ENCODE measurements around the gene COX7A1. TPM values are rescaled to one million over a fixed set of nuclear protein-coding genes. Genes with fewer than 3 reads are reported as not detected.
"Not testable (repeated sequence)": the region's sequence is repeated elsewhere in the genome, so short reads cannot be mapped to it uniquely, and the experiment has no call there.

Gene COX7A1
- total RNA-seq, result not detected

DNA sequence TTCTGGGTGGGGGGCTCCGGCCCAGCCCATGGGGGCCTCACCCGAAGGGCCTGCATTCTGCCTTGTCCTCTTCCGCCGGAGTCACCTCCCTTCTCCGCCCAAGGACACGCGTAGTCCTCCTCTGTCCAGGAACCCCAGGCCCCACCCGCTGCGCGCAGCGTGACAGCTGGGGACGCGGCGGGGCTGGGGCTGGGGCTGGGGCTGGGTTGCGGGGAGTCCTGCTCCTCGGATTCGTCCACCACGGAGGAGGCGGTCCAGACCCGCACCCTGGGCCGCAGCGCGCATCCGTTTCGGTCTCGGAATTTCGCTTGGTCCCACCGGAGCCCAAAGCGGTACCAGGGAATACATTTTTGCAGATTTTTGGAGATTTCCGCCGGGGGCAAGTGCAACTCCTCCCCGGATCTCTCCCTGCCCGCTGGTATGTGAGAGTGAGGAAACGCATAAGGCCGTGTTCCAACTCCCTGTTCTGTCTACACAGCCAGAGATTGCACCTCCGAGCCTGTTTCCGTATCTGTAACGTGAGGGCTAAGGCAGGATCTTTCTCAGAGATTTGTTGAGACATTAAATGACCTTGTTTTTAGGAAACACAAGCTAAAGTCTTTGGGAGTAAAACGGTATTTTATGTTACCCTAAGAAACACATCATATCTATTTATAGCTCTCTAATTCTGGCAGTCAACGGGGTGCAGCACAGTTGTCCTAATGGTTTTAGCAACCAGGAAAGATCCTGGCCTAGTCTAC lies at the start of gene COX7A1:
COX7A1 (minus strand) TSS at position 96 of the 740 bp plus-strand sequence; CDS start at position 56, 40 bp downstream.
- Mint-ChIP-seq H3K36me3 (ENCODE audit: low read depth) (peaks cover 38% of the 10 kb centered on the region), H3K9me3 (no peaks in the 10 kb centered on the region), H3K4me3 (no peak within 1 kb of the TSS), H3K27me3 (no peaks in the 10 kb centered on the region), H3K4me1 (peaks cover 10% of the 10 kb centered on the region), H3K27ac (no peak within 1 kb of the TSS)
- ATAC-seq (replicated peaks), result no peak

DNA sequence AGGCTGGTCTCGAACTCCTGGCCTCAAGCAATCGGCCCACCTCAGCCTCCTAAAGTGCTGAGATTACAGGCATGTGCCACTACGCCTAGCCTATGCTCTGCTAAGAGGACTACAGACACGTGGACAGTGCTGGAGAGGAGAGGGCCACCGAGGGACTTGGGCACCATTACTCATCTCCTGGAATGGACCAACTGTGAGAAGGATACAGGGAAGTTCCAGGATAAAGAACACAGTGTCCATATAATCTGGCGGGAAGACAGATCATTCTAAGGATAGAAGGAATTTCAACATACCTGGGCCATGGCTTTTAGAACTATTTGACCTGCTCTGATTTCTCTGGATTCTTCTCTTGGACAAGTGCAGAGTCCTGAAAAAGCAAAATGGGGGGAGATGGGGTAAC lies 49.4 kb upstream of the COX7A1 start:
- H3K36me3 Mint-ChIP-seq (ENCODE audit: low read depth), result peaks cover 20% of the 10 kb centered on the region
- H3K4me1 Mint-ChIP-seq, result peaks cover 6% of the 10 kb centered on the region
- H3K27me3 Mint-ChIP-seq, result no peaks in the 10 kb centered on the region
- no peaks in the 10 kb centered on the region for H3K9me3 Mint-ChIP-seq
- H3K27ac Mint-ChIP-seq, result no peak overlapping the region
- no peak for ATAC-seq (replicated peaks)
- H3K4me3 Mint-ChIP-seq, result no peak overlapping the region

DNA sequence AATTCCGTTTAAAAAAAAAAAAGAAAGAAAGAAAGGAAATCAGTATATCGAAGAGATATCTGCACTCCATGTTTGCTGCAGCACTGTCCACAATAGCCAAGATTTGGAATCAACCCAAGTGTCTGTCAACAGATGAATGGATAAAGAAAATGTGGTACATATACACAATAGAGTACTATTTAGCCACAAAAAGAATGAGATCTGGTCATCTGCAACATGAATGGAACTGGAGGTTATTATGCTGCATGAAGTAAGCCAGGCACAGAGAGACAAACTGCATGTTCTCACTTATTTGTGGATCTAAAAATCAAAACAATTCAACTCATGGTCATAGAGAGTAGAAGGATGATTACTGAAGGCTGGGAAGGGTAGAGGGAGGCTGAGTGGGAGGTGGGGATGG lies 45.9 kb upstream of the COX7A1 start:
- no peaks in the 10 kb centered on the region for H3K27me3 Mint-ChIP-seq
- peaks cover 31% of the 10 kb centered on the region for H3K36me3 Mint-ChIP-seq (ENCODE audit: low read depth)
- no peak for ATAC-seq (replicated peaks)
- H3K4me3 Mint-ChIP-seq, result no peak overlapping the region
- H3K27ac Mint-ChIP-seq, result no peak overlapping the region
- H3K9me3 Mint-ChIP-seq, result no peaks in the 10 kb centered on the region
- peaks cover 4% of the 10 kb centered on the region for H3K4me1 Mint-ChIP-seq

DNA sequence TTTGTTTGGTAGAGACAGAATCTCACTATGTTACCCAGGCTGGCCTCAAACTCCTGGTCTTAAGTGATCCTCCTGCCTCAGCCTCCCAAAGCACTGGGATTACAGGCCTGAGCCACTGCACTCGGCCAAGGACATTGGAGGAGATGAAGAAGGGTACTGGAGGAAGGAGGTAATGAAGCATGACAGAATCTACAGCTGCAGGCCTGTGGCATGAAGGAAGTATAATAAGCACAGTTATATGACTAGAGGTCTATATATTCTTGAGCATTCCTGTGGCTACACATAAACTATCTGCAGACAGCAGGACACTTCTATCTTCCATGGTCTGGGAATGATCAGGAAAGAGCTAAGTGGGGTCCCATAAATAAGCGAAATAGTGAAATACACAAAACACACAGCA lies 44.0 kb upstream of the COX7A1 start:
- peaks cover 38% of the 10 kb centered on the region for H3K36me3 Mint-ChIP-seq (ENCODE audit: low read depth)
- no peak overlapping the region for H3K27ac Mint-ChIP-seq
- no peaks in the 10 kb centered on the region for H3K9me3 Mint-ChIP-seq
- ATAC-seq (replicated peaks), result no peak
- H3K4me1 Mint-ChIP-seq, result peaks cover 4% of the 10 kb centered on the region
- no peak overlapping the region for H3K4me3 Mint-ChIP-seq
- H3K27me3 Mint-ChIP-seq, result no peaks in the 10 kb centered on the region

DNA sequence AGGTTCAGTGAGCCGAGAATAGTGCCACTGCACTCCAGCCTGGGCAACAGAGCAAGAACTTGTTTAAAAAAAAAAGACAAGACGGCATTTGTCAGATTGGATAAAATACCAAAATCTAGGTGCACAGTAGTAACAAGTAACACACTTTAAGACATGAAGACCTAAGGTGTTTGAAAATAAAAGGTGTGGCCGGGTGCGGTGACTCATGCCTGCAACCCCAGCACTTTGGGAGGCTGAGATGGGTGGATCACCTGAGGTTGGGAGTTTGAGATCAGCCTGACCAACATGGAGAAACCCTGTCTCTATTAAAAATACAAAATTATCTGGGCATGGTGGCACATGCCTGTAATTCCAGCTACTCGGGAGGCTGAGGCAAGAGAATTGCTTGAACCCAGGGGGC lies 34.5 kb upstream of the COX7A1 start:
- H3K4me3 Mint-ChIP-seq; H3K27me3 Mint-ChIP-seq; H3K4me1 Mint-ChIP-seq; ATAC-seq (replicated peaks); H3K27ac Mint-ChIP-seq; H3K9me3 Mint-ChIP-seq: not testable (repeated sequence)
- H3K36me3 Mint-ChIP-seq (ENCODE audit: low read depth), result peaks cover 13% of the 10 kb centered on the region

DNA sequence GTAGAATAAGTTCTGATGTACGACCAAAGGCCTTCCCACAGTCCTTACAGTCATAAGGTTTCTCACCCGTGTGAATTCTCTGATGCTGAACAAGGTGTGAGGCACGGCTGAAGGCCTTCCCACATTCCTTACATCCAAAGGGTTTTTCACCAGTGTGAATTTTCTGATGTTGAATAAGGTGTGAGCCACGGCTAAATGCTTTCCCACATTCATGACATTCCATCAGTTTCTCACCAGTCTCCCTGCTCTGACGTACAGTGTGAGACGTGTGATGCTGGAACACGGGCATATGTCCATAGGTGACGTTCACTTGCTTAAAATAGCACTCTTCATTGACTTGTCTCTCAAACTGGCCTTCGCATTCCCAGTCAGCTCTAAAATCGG lies 31.0 kb upstream of the COX7A1 start:
- no peak for ATAC-seq (replicated peaks)

DNA sequence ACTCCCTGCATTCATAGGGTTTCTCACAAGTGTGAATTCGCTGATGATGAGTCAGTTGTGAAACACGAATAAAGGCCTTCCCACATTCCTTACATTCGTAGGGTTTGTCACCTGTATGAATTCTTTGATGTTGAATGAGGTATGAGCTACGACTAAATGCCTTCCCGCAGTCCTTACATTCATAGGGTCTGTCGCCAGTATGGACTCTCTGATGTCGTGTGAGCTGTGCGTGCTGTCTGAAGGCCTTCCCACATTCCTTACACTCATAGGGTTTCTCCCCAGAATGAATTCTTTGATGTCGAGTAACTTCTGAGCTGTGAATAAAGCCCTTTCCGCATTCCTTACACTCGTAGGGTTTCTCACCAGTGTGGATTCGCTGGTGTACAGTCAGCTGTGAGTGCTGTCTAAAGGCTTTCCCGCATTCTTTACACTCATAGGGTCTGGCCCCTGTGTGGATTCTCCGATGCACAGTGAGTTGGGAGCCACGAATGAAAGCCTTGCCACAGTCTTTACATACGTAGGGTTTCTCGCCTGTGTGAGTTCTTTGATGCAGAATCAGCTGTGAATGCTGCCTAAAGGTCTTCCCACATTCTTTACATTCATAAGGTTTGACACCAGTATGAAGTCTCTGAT lies 30.5 kb upstream of the COX7A1 start:
- Mint-ChIP-seq H3K27ac (no peak overlapping the region), H3K36me3 (ENCODE audit: low read depth) (peaks cover 13% of the 10 kb centered on the region), H3K4me1 (no peaks in the 10 kb centered on the region), H3K4me3 (no peak overlapping the region), H3K9me3 (no peaks in the 10 kb centered on the region), H3K27me3 (no peaks in the 10 kb centered on the region)
- no peak for ATAC-seq (replicated peaks)

More for the DNA sequence above, 31.0 kb upstream of the COX7A1 start:
- H3K4me1 Mint-ChIP-seq, result no peaks in the 10 kb centered on the region
- H3K27ac Mint-ChIP-seq, result no peak overlapping the region
- no peaks in the 10 kb centered on the region for H3K27me3 Mint-ChIP-seq
- H3K36me3 Mint-ChIP-seq (ENCODE audit: low read depth), result peaks cover 13% of the 10 kb centered on the region
- no peak overlapping the region for H3K4me3 Mint-ChIP-seq
- no peaks in the 10 kb centered on the region for H3K9me3 Mint-ChIP-seq

DNA sequence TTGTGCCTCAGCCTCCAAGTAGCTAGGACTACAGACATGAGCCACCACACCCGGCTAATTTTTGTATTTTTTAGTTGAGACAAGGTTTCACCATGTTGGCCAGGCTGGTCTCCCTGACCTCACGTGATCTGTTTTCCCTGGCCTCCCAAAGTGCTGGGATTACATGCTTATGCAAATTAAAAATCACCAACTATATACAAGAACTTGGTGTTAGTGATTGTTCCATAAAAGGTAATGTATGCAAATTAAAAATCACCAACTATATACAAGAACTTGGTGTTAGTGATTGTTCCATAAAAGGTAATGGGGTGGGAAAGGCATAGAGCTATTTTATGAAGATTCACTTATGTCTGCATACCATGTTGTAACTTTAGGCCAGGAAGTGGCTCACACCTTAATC lies 26.8 kb upstream of the COX7A1 start:
- H3K4me3 Mint-ChIP-seq; H3K27me3 Mint-ChIP-seq; H3K4me1 Mint-ChIP-seq; H3K27ac Mint-ChIP-seq; ATAC-seq (replicated peaks); H3K9me3 Mint-ChIP-seq: not testable (repeated sequence)
- H3K36me3 Mint-ChIP-seq (ENCODE audit: low read depth), result peaks cover 13% of the 10 kb centered on the region

DNA sequence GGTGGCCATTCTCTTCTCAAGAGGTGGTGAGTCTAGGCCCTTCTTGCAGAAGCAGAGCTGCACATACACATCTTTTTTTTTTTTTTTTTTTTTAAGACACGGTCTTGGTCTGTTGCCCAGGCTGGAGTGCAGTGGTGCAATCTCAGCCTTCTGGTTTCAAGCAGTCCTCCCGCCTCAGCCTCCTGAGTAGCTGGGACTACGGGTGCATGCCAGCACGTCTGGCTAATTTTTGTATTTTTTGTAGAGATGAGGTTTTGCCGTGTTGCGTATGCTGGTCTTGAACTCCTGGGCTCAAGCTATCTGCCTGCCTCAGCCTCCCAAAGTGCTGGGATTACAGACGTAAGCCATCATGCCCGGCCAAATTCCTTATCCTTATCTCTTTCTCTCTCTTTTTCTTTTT lies 21.6 kb upstream of the COX7A1 start:
- H3K9me3 Mint-ChIP-seq; H3K36me3 Mint-ChIP-seq (ENCODE audit: low read depth); ATAC-seq (replicated peaks); H3K27me3 Mint-ChIP-seq; H3K27ac Mint-ChIP-seq; H3K4me3 Mint-ChIP-seq; H3K4me1 Mint-ChIP-seq: not testable (repeated sequence)

DNA sequence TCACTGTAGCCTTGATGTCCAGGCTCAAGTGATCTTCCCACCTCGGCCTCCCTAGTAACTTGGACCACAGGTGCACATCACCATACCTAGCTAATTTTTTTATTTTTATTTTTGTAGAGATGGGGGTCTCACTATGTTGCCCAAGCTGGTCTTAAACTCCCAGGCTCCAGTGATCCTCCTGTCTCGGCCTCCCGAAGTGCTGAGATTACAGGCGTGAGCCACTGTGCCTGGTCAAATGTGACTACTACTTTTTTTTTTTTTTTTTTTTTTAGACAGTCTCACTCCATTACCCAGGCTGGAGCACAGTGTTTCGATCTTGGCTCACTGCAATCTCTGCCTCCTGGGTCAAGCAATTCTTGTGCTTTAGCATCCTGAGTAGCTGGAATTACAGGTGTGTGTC lies 20.6 kb upstream of the COX7A1 start:
- Mint-ChIP-seq H3K9me3 (no peaks in the 10 kb centered on the region), H3K36me3 (ENCODE audit: low read depth) (no peaks in the 10 kb centered on the region), H3K4me3 (no peak overlapping the region), H3K4me1 (no peaks in the 10 kb centered on the region), H3K27ac (no peak overlapping the region), H3K27me3 (no peaks in the 10 kb centered on the region)
- ATAC-seq (replicated peaks), result no peak

DNA sequence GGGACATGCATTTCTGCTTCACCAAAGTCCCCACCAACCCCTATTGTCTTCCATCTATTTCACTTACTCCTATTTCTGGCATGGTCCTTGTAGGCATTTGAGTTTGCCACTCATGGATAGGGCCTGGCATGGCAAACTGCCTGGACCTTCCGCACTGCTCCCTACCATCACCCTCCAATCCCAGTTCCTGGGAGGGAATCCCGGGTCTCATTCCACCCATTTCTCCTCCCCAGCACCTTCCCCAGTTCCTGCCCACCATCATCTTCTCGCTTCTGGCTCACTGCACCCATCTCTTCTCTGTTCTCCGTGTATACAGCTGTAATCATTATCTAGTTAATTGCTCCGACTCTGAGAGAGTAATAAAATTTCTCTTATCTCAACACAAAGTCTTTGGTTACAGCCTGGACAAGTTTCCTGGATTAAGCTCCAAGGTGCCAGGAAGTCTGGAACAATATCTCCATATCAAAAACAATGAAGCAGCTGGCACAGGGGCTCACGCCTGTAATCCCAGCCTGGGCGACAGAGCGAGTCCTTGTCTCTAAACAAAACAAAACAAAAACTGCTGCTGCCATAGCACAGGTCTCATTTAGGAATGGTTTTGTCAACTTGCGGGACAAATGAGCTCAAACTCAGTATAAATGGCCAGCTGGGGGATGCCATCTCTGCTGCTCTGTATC lies 17.0 kb upstream of the COX7A1 start:
- Mint-ChIP-seq H3K36me3 (ENCODE audit: low read depth) (no peaks in the 10 kb centered on the region), H3K4me1 (no peaks in the 10 kb centered on the region), H3K27me3 (no peaks in the 10 kb centered on the region), H3K4me3 (no peak overlapping the region), H3K9me3 (no peaks in the 10 kb centered on the region), H3K27ac (no peak overlapping the region)
- no peak for ATAC-seq (replicated peaks)

DNA sequence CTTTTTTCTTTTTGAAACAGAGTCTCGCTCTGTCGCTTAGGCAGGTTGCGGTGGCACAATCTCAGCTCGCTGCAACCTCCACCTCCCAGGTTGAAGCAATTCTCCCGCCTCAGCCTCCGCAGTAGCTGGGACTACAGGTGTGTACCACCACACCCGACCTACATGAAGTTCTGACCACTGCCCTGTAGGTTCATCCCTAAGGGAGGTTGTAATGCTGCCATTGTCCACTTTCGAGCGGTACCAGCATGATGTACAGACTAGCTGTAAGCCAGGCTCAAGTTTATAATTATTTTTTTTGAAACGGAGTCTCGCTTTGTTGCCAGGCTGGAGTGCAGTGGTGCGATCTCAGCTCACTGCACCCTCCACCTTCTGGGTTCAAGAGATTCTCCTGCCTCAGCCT lies 11.6 kb upstream of the COX7A1 start:
- H3K9me3 Mint-ChIP-seq, result no peaks in the 10 kb centered on the region
- no peak overlapping the region for H3K27ac Mint-ChIP-seq
- H3K4me1 Mint-ChIP-seq, result no peaks in the 10 kb centered on the region
- H3K36me3 Mint-ChIP-seq (ENCODE audit: low read depth), result no peaks in the 10 kb centered on the region
- no peaks in the 10 kb centered on the region for H3K27me3 Mint-ChIP-seq
- no peak overlapping the region for H3K4me3 Mint-ChIP-seq
- ATAC-seq (replicated peaks), result no peak

DNA sequence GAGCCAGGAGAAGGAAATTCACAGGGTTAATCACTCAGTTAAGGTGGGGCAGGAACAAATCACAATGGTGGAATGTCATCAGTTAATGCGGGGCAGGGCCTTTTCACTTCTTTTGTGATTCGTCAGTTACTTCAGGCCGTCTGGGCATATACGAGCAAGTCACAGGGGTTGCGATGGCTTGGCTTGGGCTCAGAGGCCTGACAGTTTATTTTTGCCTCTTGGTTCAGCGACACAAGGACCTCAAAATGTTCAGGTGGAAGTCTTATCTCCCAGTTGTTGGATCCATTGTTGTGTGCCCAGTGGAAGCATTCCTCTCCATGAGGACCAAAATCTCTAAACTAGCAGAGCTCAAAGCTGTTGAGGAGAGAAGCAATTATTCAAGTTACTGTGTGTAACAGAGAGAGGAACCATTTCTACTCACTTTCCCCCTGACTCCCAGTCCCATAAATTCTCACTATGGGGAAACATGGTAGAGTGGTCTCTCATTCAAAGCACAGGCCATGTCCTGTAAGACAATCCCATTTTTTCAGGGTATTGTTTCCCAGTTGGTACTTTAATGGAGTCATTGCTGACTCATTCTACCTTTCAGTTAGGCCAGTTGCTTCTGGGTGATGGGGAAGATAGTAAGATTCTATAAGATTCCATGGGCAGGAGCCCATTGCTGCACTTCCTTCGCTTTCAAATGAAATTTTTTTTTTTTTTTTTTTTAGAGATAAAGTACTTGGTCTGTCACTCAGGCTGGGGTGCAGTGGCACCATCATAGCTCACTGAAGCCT lies 8.8 kb upstream of the COX7A1 start:
- no peaks in the 10 kb centered on the region for H3K9me3 Mint-ChIP-seq
- H3K27ac Mint-ChIP-seq, result no peak overlapping the region
- H3K4me3 Mint-ChIP-seq, result no peak overlapping the region
- ATAC-seq (replicated peaks), result no peak
- peaks cover 2% of the 10 kb centered on the region for H3K4me1 Mint-ChIP-seq
- H3K27me3 Mint-ChIP-seq, result no peaks in the 10 kb centered on the region
- no peaks in the 10 kb centered on the region for H3K36me3 Mint-ChIP-seq (ENCODE audit: low read depth)

DNA sequence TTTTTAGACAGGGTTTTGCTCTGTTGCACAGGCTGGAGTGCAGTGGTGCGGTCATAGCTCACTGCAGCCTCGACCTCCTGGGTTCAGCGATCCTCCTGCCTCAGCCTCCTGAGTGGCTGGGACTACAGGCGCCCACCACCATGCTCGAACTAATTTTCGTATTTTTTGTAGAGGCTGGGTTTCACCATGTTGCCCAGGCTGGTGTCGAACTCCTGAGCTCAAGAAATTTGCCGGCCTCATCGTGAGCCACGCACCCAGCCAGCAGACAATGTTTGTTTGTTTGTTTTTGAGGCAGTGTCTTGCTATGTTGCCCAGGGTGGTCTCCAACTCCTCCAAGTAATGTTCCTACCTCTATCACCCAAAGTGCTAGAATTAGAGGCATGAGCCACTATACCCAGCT lies 879 bp upstream of the COX7A1 start:
- Mint-ChIP-seq H3K27ac (no peak overlapping the region), H3K4me1 (peaks cover 10% of the 10 kb centered on the region), H3K27me3 (no peaks in the 10 kb centered on the region), H3K9me3 (no peaks in the 10 kb centered on the region), H3K36me3 (ENCODE audit: low read depth) (peaks cover 32% of the 10 kb centered on the region), H3K4me3 (no peak overlapping the region)
- no peak for ATAC-seq (replicated peaks)

DNA sequence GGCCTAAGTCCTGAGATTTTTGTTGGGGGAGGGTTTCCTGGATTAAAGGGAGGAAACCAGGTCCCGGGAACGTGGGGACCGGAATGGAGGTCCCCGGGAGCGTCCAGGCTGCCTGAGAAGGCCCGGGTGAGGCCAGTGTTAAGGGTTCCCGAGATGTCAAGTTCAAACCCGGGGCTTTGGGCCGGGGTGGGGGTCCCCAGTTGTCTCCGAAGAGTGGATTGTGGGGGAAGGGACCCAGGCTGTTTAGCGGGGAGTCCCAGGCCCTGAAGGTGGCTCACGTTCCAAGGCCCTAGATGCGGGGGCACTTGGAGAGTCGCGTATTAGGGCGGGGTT lies 262 bp downstream of the COX7A1 start:
- H3K36me3 Mint-ChIP-seq (ENCODE audit: low read depth), result peaks cover 44% of the 10 kb centered on the region
- H3K4me3 Mint-ChIP-seq, result no peak overlapping the region
- no peak for ATAC-seq (replicated peaks)
- peaks cover 13% of the 10 kb centered on the region for H3K4me1 Mint-ChIP-seq
- no peaks in the 10 kb centered on the region for H3K27me3 Mint-ChIP-seq
- no peaks in the 10 kb centered on the region for H3K9me3 Mint-ChIP-seq
- H3K27ac Mint-ChIP-seq, result no peak overlapping the region
